Left lung (tissue), 10 donors: ENCODE results near the gene HERPUD2. TPM values are rescaled to one million over a fixed set of nuclear protein-coding genes. Genes with fewer than 3 reads are reported as not detected.
A peak's percentile ranks its signal among the peaks of the same experiment; 100 is the strongest.
"Not testable (repeated sequence)": the region's sequence is repeated elsewhere in the genome, so short reads cannot be mapped to it uniquely, and the experiment has no call there.

Experiments used
- ATAC-seq: fragments of 200-7000 bp; cut with Tn5 transposase; one replicate; pipeline ENCODE4 v1.9.1; 2020; ENCODE audit warnings: moderate library complexity
- DNase-seq, 4 donors: peaks; one replicate each; pipeline ENCODE4 v3.0.0-alpha.2; 2013 to 2020
- H3K27ac ChIP-seq, 2 donors: fragments of 200-600 bp; sonication (generic) in 1 of 2; one replicate each; pipeline versions ENCODE4 v1.5.0 to v1.8.0; 2020 to 2021
- H3K27me3 ChIP-seq, 2 donors: fragments of 200-600 bp; sonication (generic) in 1 of 2; one replicate each; pipeline versions ENCODE4 v1.5.0 to v1.8.0; 2020 to 2021
- H3K36me3 ChIP-seq, 2 donors: fragments of 200-600 bp; sonication (generic) in 1 of 2; one replicate each; pipeline versions ENCODE4 v1.5.0 to v1.8.0; 2020 to 2021
- H3K4me1 ChIP-seq, 2 donors: fragments of 200-600 bp; one replicate each; pipeline ENCODE4 v1.8.0; 2021
- H3K4me3 ChIP-seq, 2 donors: fragments of 200-600 bp; sonication (generic) in 1 of 2; one replicate each; pipeline versions ENCODE4 v1.5.0 to v1.8.0; 2020 to 2021; ENCODE audit warnings: mild to moderate bottlenecking in 1 of 2
- H3K9me3 ChIP-seq, 2 donors: fragments of 200-600 bp; sonication (generic) in 1 of 2; one replicate each; pipeline versions ENCODE4 v1.5.0 to v1.8.0; 2020 to 2021
- CTCF ChIP-seq, 2 donors: fragments of 200-600 bp; sonication (generic) in 1 of 2; IDR thresholded peaks; one replicate each; pipeline versions ENCODE4 v1.5.0 to v1.8.0; 2021; ENCODE audit warnings: antibody characterized with exemption in 2 of 2
- intact Hi-C, 2 donors: fragments of 100-400 bp; cut with DNase I; formaldehyde crosslinking; loops; one replicate each; pipeline versions ENCODE4 v1.11.2 to v1.14.2; 2022
- polyA plus RNA-seq, 6 donors: library from polyadenylated mRNA; unstranded; fragments of 120-200 nt; gene quantifications; one replicate each; pipeline ENCODE4 v1.2.1, GENCODE V29; 2013; ENCODE audit not compliant: insufficient read length in 6 of 6
- total RNA-seq, 2 donors: library from RNA; stranded (reverse); fragmentation: NEBNext Ultra II Directional; extraction: Animal tissue kit (Norgen Biotek cat#: 25700); gene quantifications; one replicate each; pipeline ENCODE4 v1.2.1, GENCODE V29; 2021
- donor health status: DM: no; HTN: yes; CAD: no.
- donor health status: DM: no; HTN: no; CAD: no.

HERPUD2 gene
- total and polyA plus RNA-seq, 8 donors, result 31.3 to 45.0 (median 40.8) TPM

- no peaks in the 10 kb centered on the region for H3K9me3 ChIP-seq
- intact Hi-C loops, result loop anchor here in 1 of 2 donors (10.0 kb wide), 1 partner anchor 104 kb away; the partner anchor contains the start of gene SEPTIN7
- ATAC-seq, result no peak
- H3K36me3 ChIP-seq, result no peaks in the 10 kb centered on the region
- no peak for TF ChIP-seq CTCF (IDR thresholded peaks at IDR 0.05)
- H3K4me3 ChIP-seq, result no peak overlapping the region
- H3K4me1 ChIP-seq, result peaks cover 0 to 25% of the 10 kb centered on the region in 2 donors
- no peak for DNase-seq
- no peaks in the 10 kb centered on the region for H3K27me3 ChIP-seq
- H3K27ac ChIP-seq, result no peak overlapping the region
These were observed 5.4 kb upstream of the HERPUD2 start for GRCh38 chr7:35700333-35700732.

GRCh38 chr7:35699796-35700305, 4.9 kb upstream of the HERPUD2 start:
- Histone ChIP-seq H3K27me3 (no peaks in the 10 kb centered on the region), H3K27ac (no peak overlapping the region), H3K36me3 (no peaks in the 10 kb centered on the region), H3K4me3 (no peak overlapping the region), H3K9me3 (no peaks in the 10 kb centered on the region), H3K4me1 (peaks cover 0 to 26% of the 10 kb centered on the region in 2 donors)
- ATAC-seq (no peak), DNase-seq (no peak)
- intact Hi-C loops, result loop anchor here in 1 of 2 donors (10.0 kb wide), 1 partner anchor 105 kb away; the partner anchor contains the start of gene SEPTIN7
- no peak for TF ChIP-seq CTCF (IDR thresholded peaks at IDR 0.05)

- H3K9me3 ChIP-seq, H3K4me3 ChIP-seq, H3K27ac ChIP-seq, ATAC-seq, H3K27me3 ChIP-seq, intact Hi-C loops, DNase-seq, H3K36me3 ChIP-seq: not testable (repeated sequence)
- peaks cover 0 to 32% of the 10 kb centered on the region in 2 donors for H3K4me1 ChIP-seq
These were observed 3.4 kb upstream of the HERPUD2 start for GRCh38 chr7:35698382-35698781.

DNA sequence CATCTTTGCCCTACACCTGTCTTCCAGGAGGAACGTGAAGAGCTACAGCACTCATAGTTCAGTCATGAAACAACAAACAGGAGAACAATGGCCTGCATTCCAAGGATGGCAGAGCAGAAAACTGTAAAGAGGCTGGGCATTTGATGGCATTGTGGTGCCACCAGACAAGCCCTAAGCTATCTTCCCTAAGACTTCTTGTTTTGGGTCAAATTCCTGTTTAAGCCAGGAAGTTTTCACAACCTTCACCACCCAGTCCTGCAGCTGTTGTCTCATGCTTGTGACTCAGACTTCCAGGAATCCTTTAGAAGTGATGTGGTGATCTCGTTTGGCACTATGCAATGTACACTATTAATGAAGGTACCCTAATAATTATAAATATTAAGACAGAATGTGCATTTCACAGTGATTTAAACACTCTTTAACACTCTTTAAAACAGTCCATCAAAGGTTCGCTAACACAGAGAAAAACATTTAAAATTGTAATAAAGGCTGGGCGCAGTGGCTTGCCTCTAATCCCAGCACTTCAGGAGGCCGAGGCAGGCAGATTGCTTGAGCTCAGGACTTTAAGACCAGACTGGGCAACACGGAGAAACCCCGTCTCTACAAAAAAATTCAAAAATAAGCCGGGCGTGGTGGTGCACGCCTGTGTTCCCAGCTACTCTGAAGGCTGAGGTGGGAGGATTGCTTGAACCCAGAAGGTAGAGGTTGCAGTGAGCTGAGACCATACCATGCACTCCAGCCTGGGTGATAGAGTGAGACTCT, 2.7 kb upstream of the HERPUD2 start:
- no peaks in the 10 kb centered on the region for H3K9me3 ChIP-seq
- no peaks in the 10 kb centered on the region for H3K36me3 ChIP-seq
- DNase-seq (no peak), ATAC-seq (no peak)
- no peak overlapping the region for H3K27ac ChIP-seq
- no peak for TF ChIP-seq CTCF (IDR thresholded peaks at IDR 0.05)
- H3K27me3 ChIP-seq, result no peaks in the 10 kb centered on the region
- intact Hi-C loops, result no loop called here
- no peak overlapping the region for H3K4me3 ChIP-seq
- peaks cover 5 to 39% of the 10 kb centered on the region in 2 donors for H3K4me1 ChIP-seq

DNA sequence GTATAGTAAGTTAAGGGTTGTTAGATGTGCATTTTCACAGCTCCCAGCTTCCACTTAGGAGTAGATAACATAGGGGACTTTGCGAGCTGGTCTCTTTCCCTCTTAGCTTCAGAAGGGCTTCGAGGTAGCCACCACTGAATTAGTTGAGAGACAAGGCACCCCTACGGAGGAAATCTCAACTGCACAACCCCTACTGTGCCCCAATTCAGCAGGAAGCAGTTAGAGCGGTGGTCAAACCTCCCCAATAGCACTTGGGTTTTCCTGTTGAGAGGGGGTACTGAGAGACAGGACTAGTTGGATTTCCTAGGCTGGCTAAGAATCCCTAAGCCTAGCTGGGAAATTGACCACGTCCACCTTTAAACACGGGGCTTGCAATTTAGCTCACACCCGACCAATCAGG, 1.1 kb upstream of the HERPUD2 start:
- DNase-seq (no peak), ATAC-seq (no peak)
- Histone ChIP-seq H3K36me3 (no peaks in the 10 kb centered on the region), H3K4me3 (peak overlapping the region in 1 of 2 donors; percentile 88), H3K4me1 (peaks cover 21 to 55% of the 10 kb centered on the region in 2 donors), H3K27me3 (no peaks in the 10 kb centered on the region), H3K27ac (peak overlapping the region in 1 of 2 donors; percentile 100), H3K9me3 (no peaks in the 10 kb centered on the region)
- intact Hi-C loops, result no loop called here
- TF ChIP-seq CTCF (IDR thresholded peaks at IDR 0.05), result no peak
